ENCODE data around the gene BANP. TPM values are rescaled to one million over a fixed set of nuclear protein-coding genes. Genes with fewer than 3 reads are reported as not detected.

Gene BANP
- total and polyA plus RNA-seq, 2 donors (not counting 1 experiment from before 2014, with no cell fraction given) = 9.3 to 31.0 TPM

- Histone ChIP-seq H3K79me2 (ENCODE audit: control insufficient read depth, insufficient read depth, low read length) (no peaks in the 10 kb centered on the region), H3K4me2 (ENCODE audit: extremely low read depth, insufficient read depth, low read length) (no peak overlapping the region), H3K9me3 (ENCODE audit: control insufficient read depth, insufficient read depth, low read depth, low read length) (no peaks in the 10 kb centered on the region), H3K4me3 (replicated peaks in 1 of 4; ENCODE audit: control extremely low read depth in 1 of 4, insufficient read depth in 1 of 4, low read depth in 3 of 4, low read length in 4 of 4) (no peak overlapping the region), H2AFZ (ENCODE audit: low read length) (no peak overlapping the region), H3K27me3 (ENCODE audit: control insufficient read depth, insufficient read depth, low read length) (no peaks in the 10 kb centered on the region), H3K27ac (ENCODE audit: insufficient read depth, low read length) (no peak overlapping the region), H3K9ac (ENCODE audit: insufficient read depth, low read length) (no peak overlapping the region), H3K36me3 (ENCODE audit: control insufficient read depth, insufficient read depth, low read length) (no peaks in the 10 kb centered on the region), H4K20me1 (ENCODE audit: control insufficient read depth, extremely low read depth, insufficient read depth, low read length) (no peaks in the 10 kb centered on the region), H3K4me1 (ENCODE audit: control insufficient read depth, extremely low read depth, insufficient read depth, low read length) (no peaks in the 10 kb centered on the region)
- no peak for DNase-seq (ENCODE audit: low read depth in 2 of 2)
- TF ChIP-seq CTCF (conservative IDR thresholded peaks at IDR 0.05 in 1 of 2, IDR thresholded peaks at IDR 0.05 in 1 of 2; ENCODE audit: low read depth in 1 of 2, low read length in 2 of 2) (no peak), EZH2 (IDR thresholded peaks at IDR 0.05; ENCODE audit: low read length, missing control alignments) (no peak)
These were observed 127.0 kb downstream of the BANP start for GRCh38 chr16:88078111-88078775.

GRCh38 chr16:88083582-88083981, 132.3 kb downstream of the BANP start:
- Histone ChIP-seq H3K27me3 (ENCODE audit: control insufficient read depth, insufficient read depth, low read length) (peaks cover 3% of the 10 kb centered on the region), H3K4me1 (ENCODE audit: control insufficient read depth, extremely low read depth, insufficient read depth, low read length) (peaks cover 8% of the 10 kb centered on the region), H3K9me3 (ENCODE audit: control insufficient read depth, insufficient read depth, low read depth, low read length) (no peaks in the 10 kb centered on the region), H4K20me1 (ENCODE audit: control insufficient read depth, extremely low read depth, insufficient read depth, low read length) (no peaks in the 10 kb centered on the region), H3K27ac (ENCODE audit: insufficient read depth, low read length) (no peak overlapping the region), H3K9ac (ENCODE audit: insufficient read depth, low read length) (no peak overlapping the region), H3K4me2 (ENCODE audit: extremely low read depth, insufficient read depth, low read length) (no peak overlapping the region), H3K36me3 (ENCODE audit: control insufficient read depth, insufficient read depth, low read length) (no peaks in the 10 kb centered on the region), H3K79me2 (ENCODE audit: control insufficient read depth, insufficient read depth, low read length) (no peaks in the 10 kb centered on the region), H3K4me3 (replicated peaks in 1 of 4; ENCODE audit: control extremely low read depth in 1 of 4, insufficient read depth in 1 of 4, low read depth in 3 of 4, low read length in 4 of 4) (no peak overlapping the region), H2AFZ (ENCODE audit: low read length) (no peak overlapping the region)
- TF ChIP-seq CTCF (conservative IDR thresholded peaks at IDR 0.05 in 1 of 2, IDR thresholded peaks at IDR 0.05 in 1 of 2; ENCODE audit: low read depth in 1 of 2, low read length in 2 of 2) = no peak
- TF ChIP-seq EZH2 (IDR thresholded peaks at IDR 0.05; ENCODE audit: low read length, missing control alignments) = no peak
- no peak for DNase-seq (ENCODE audit: low read depth in 2 of 2)

- Histone ChIP-seq H3K27ac (ENCODE audit: insufficient read depth, low read length) (peak overlapping the region; percentile 13), H3K9ac (ENCODE audit: insufficient read depth, low read length) (no peak overlapping the region), H3K36me3 (ENCODE audit: control insufficient read depth, insufficient read depth, low read length) (no peaks in the 10 kb centered on the region), H3K4me1 (ENCODE audit: control insufficient read depth, extremely low read depth, insufficient read depth, low read length) (peaks cover 8% of the 10 kb centered on the region), H3K27me3 (ENCODE audit: control insufficient read depth, insufficient read depth, low read length) (peaks cover 3% of the 10 kb centered on the region), H4K20me1 (ENCODE audit: control insufficient read depth, extremely low read depth, insufficient read depth, low read length) (no peaks in the 10 kb centered on the region), H2AFZ (ENCODE audit: low read length) (no peak overlapping the region), H3K4me2 (ENCODE audit: extremely low read depth, insufficient read depth, low read length) (no peak overlapping the region), H3K79me2 (ENCODE audit: control insufficient read depth, insufficient read depth, low read length) (no peaks in the 10 kb centered on the region), H3K4me3 (replicated peaks in 1 of 4; ENCODE audit: control extremely low read depth in 1 of 4, insufficient read depth in 1 of 4, low read depth in 3 of 4, low read length in 4 of 4) (no peak overlapping the region), H3K9me3 (ENCODE audit: control insufficient read depth, insufficient read depth, low read depth, low read length) (no peaks in the 10 kb centered on the region)
- peak; percentile 62 to 86 for DNase-seq (ENCODE audit: low read depth in 2 of 2)
- TF ChIP-seq CTCF (conservative IDR thresholded peaks at IDR 0.05 in 1 of 2, IDR thresholded peaks at IDR 0.05 in 1 of 2; ENCODE audit: low read depth in 1 of 2, low read length in 2 of 2) = no peak
These were observed 133.6 kb downstream of the BANP start for GRCh38 chr16:88084881-88085280.

All from fibroblast of lung (primary cell).